Measurements from ENCODE around the gene CFAP43.

CFAP43 gene

GRCh38 chr10:104146882-104147281 is 85.3 kb downstream of the CFAP43 start:
- no peaks in the 10 kb centered on the region for H3K4me1 ChIP-seq
- H3K36me3 ChIP-seq: 0 out of 22 replicates have a peak, but pooled peaks cover 0 to 6% (median 0%) of the 10 kb centered on the region in 11 experiments
- H3K4me2 ChIP-seq: no peak overlapping the region
- H3K27ac ChIP-seq: no peak overlapping the region
- H3K9me3 ChIP-seq (replicated peaks in 1 of 11): peaks cover 13 to 22% (median 21%) of the 10 kb centered on the region in 11 experiments
- no peak for TF ChIP-seq Cebpa-rat (IDR thresholded peaks at IDR 0.05)
- no peaks in the 10 kb centered on the region for H4K20me1 ChIP-seq
- no peak overlapping the region for H3K9ac ChIP-seq
- no peaks in the 10 kb centered on the region for H3K27me3 ChIP-seq
- no peak overlapping the region for H3K4me3 ChIP-seq

- Histone ChIP-seq H3K9me3 (replicated peaks in 1 of 11) (peaks cover 0 to 2% (median 2%) of the 10 kb centered on the region in 11 experiments; a peak in 5 of 22 replicates), H3K27me3 (no peaks in the 10 kb centered on the region), H4K20me1 (no peaks in the 10 kb centered on the region), H3K36me3 (no peaks in the 10 kb centered on the region), H3K4me2 (no peak overlapping the region), H3K27ac (no peak overlapping the region), H3K4me3 (no peak overlapping the region), H3K4me1 (no peaks in the 10 kb centered on the region), H3K9ac (no peak overlapping the region)
- TF ChIP-seq Cebpa-rat (IDR thresholded peaks at IDR 0.05): no peak
Observed at GRCh38 chr10:104144931-104145330, 87.2 kb downstream of the CFAP43 start.

GRCh38 chr10:104143829-104144228 is 88.3 kb downstream of the CFAP43 start:
- no peaks in the 10 kb centered on the region for H3K4me1 ChIP-seq
- H3K36me3 ChIP-seq: no peaks in the 10 kb centered on the region
- TF ChIP-seq Cebpa-rat (IDR thresholded peaks at IDR 0.05): no peak
- no peak overlapping the region for H3K27ac ChIP-seq
- H3K9me3 ChIP-seq (replicated peaks in 1 of 11): no peaks in the 10 kb centered on the region
- no peaks in the 10 kb centered on the region for H4K20me1 ChIP-seq
- H3K4me2 ChIP-seq: no peak overlapping the region
- no peaks in the 10 kb centered on the region for H3K27me3 ChIP-seq
- no peak overlapping the region for H3K9ac ChIP-seq
- H3K4me3 ChIP-seq: no peak overlapping the region

- H3K9ac ChIP-seq: no peak overlapping the region
- no peak for TF ChIP-seq Cebpa-rat (IDR thresholded peaks at IDR 0.05)
- H4K20me1 ChIP-seq: no peaks in the 10 kb centered on the region
- H3K4me1 ChIP-seq: no peaks in the 10 kb centered on the region
- no peak overlapping the region for H3K4me2 ChIP-seq
- no peaks in the 10 kb centered on the region for H3K27me3 ChIP-seq
- no peaks in the 10 kb centered on the region for H3K36me3 ChIP-seq
- no peak overlapping the region for H3K27ac ChIP-seq
- no peak overlapping the region for H3K4me3 ChIP-seq
- H3K9me3 ChIP-seq (replicated peaks in 1 of 11): no peaks in the 10 kb centered on the region
Observed at GRCh38 chr10:104142081-104142480, 90.1 kb downstream of the CFAP43 start.

GRCh38 chr10:104139221-104139620 is 92.9 kb downstream of the CFAP43 start:
- Histone ChIP-seq H3K9ac (no peak overlapping the region), H3K27ac (no peak overlapping the region), H4K20me1 (no peaks in the 10 kb centered on the region), H3K4me1 (no peaks in the 10 kb centered on the region), H3K4me2 (no peak overlapping the region), H3K27me3 (no peaks in the 10 kb centered on the region), H3K9me3 (replicated peaks in 1 of 11) (no peaks in the 10 kb centered on the region), H3K36me3 (no peaks in the 10 kb centered on the region), H3K4me3 (no peak overlapping the region)
- no peak for TF ChIP-seq Cebpa-rat (IDR thresholded peaks at IDR 0.05)

GRCh38 chr10:104138131-104138530 is 94.0 kb downstream of the CFAP43 start:
- Histone ChIP-seq H3K36me3 (no peaks in the 10 kb centered on the region), H4K20me1 (no peaks in the 10 kb centered on the region), H3K27ac (no peak overlapping the region), H3K9me3 (replicated peaks in 1 of 11) (no peaks in the 10 kb centered on the region), H3K4me3 (no peak overlapping the region), H3K4me2 (no peak overlapping the region), H3K27me3 (no peaks in the 10 kb centered on the region), H3K4me1 (no peaks in the 10 kb centered on the region), H3K9ac (no peak overlapping the region)
- no peak for TF ChIP-seq Cebpa-rat (IDR thresholded peaks at IDR 0.05)

GRCh38 chr10:104130041-104130440 is 102.1 kb downstream of the CFAP43 start:
- H3K9me3 ChIP-seq (replicated peaks in 1 of 11): no peaks in the 10 kb centered on the region
- no peak overlapping the region for H3K9ac ChIP-seq
- no peaks in the 10 kb centered on the region for H4K20me1 ChIP-seq
- H3K36me3 ChIP-seq: peaks cover under 1 to 24% (median 13%) of the 10 kb centered on the region in 11 experiments; a peak in 12 of 22 replicates
- no peak overlapping the region for H3K4me2 ChIP-seq
- no peaks in the 10 kb centered on the region for H3K4me1 ChIP-seq
- no peak for TF ChIP-seq Cebpa-rat (IDR thresholded peaks at IDR 0.05)
- no peak overlapping the region for H3K4me3 ChIP-seq
- H3K27me3 ChIP-seq: no peaks in the 10 kb centered on the region
- H3K27ac ChIP-seq: no peak overlapping the region

- no peak overlapping the region for H3K4me2 ChIP-seq
- H3K4me1 ChIP-seq: peaks cover 2 to 11% (median 8%) of the 10 kb centered on the region in 10 experiments; a peak in 18 of 20 replicates
- no peak overlapping the region for H3K9ac ChIP-seq
- H4K20me1 ChIP-seq: no peaks in the 10 kb centered on the region
- H3K27me3 ChIP-seq: no peaks in the 10 kb centered on the region
- H3K9me3 ChIP-seq (replicated peaks in 1 of 11): no peaks in the 10 kb centered on the region
- no peak overlapping the region for H3K4me3 ChIP-seq
- no peak for TF ChIP-seq Cebpa-rat (IDR thresholded peaks at IDR 0.05)
- no peak overlapping the region for H3K27ac ChIP-seq
- H3K36me3 ChIP-seq: peaks cover 4 to 28% (median 16%) of the 10 kb centered on the region in 11 experiments; a peak in 12 of 22 replicates
Observed at GRCh38 chr10:104128214-104128613, 104.0 kb downstream of the CFAP43 start.

GRCh38 chr10:104127411-104127810 is 104.8 kb downstream of the CFAP43 start:
- peaks cover 4 to 28% (median 16%) of the 10 kb centered on the region in 11 experiments; a peak in 12 of 22 replicates for H3K36me3 ChIP-seq
- no peak for TF ChIP-seq Cebpa-rat (IDR thresholded peaks at IDR 0.05)
- H3K4me2 ChIP-seq: no peak overlapping the region
- no peak overlapping the region for H3K4me3 ChIP-seq
- no peaks in the 10 kb centered on the region for H3K9me3 ChIP-seq (replicated peaks in 1 of 11)
- H3K27me3 ChIP-seq: no peaks in the 10 kb centered on the region
- no peaks in the 10 kb centered on the region for H4K20me1 ChIP-seq
- H3K27ac ChIP-seq: no peak overlapping the region
- H3K4me1 ChIP-seq: peaks cover 3 to 19% (median 16%) of the 10 kb centered on the region in 10 experiments; a peak in 18 of 20 replicates
- no peak overlapping the region for H3K9ac ChIP-seq

- H3K27me3 ChIP-seq: no peaks in the 10 kb centered on the region
- H3K4me3 ChIP-seq: peak overlapping the region in 7 of 10 experiments; percentile 75 to 92 (median 84); a peak in 7 of 20 replicates
- peak overlapping the region in 3 of 11 experiments; percentile 8 to 97 (median 13); a peak in 6 of 22 replicates for H3K9ac ChIP-seq
- H3K9me3 ChIP-seq (replicated peaks in 1 of 11): no peaks in the 10 kb centered on the region
- H3K4me2 ChIP-seq: peak overlapping the region; percentile 71 to 90 (median 82); a peak in 21 of 22 replicates
- H3K27ac ChIP-seq: no peak overlapping the region
- peaks cover 4 to 28% (median 16%) of the 10 kb centered on the region in 11 experiments; a peak in 12 of 22 replicates for H3K36me3 ChIP-seq
- H3K4me1 ChIP-seq: peaks cover 19 to 40% (median 28%) of the 10 kb centered on the region in 10 experiments
- no peaks in the 10 kb centered on the region for H4K20me1 ChIP-seq
- no peak for TF ChIP-seq Cebpa-rat (IDR thresholded peaks at IDR 0.05)
Observed at GRCh38 chr10:104123397-104123796, 108.8 kb downstream of the CFAP43 start.
